Smooth muscle cell (in vitro differentiated cells): ENCODE measurements around the gene OSM. TPM values are rescaled to one million over a fixed set of nuclear protein-coding genes. Genes with fewer than 3 reads are reported as not detected.
A peak's percentile ranks its signal among the peaks of the same experiment; 100 is the strongest.

Source experiments
- DNase-seq: peaks from one replicate; lab custom pipeline; 2025; ENCODE audit not compliant: unreplicated experiment; lab: John Stamatoyannopoulos, UW
- H2AFZ ChIP-seq: fragments of 200-600 bp; sonication (generic); 2 replicates; pipeline ENCODE4 v1.6.0; 2016; ENCODE audit warnings: antibody characterized with exemption, low read depth, mild to moderate bottlenecking
- H3F3A ChIP-seq: fragments of 200-600 bp; sonication (generic); 2 replicates; pipeline ENCODE4 v1.6.0; 2017; ENCODE audit warnings: antibody characterized with exemption, low read depth
- H3K27ac ChIP-seq: fragments of 200-600 bp; sonication (generic); 2 replicates; pipeline ENCODE4 v1.5.1; 2016; ENCODE audit warnings: low read depth, mild to moderate bottlenecking
- H3K27me3 ChIP-seq: fragments of 200-600 bp; sonication (generic); 2 replicates; pipeline ENCODE4 v1.6.1; 2016; ENCODE audit warnings: low read depth, mild to moderate bottlenecking
- H3K36me3 ChIP-seq: fragments of 200-600 bp; sonication (generic); 2 replicates; pipeline ENCODE4 v1.5.1; 2016; ENCODE audit warnings: low read depth
- H3K4me1 ChIP-seq: fragments of 200-600 bp; sonication (generic); 2 replicates; pipeline ENCODE4 v1.5.1; 2016; ENCODE audit warnings: low read depth
- H3K4me2 ChIP-seq: fragments of 200-600 bp; sonication (generic); 2 replicates; pipeline ENCODE4 v1.6.0; 2016; ENCODE audit warnings: mild to moderate bottlenecking
- H3K4me3 ChIP-seq: fragments of 200-600 bp; sonication (generic); 2 replicates; pipeline ENCODE4 v1.5.1; 2016; ENCODE audit warnings: mild to moderate bottlenecking
- H3K79me2 ChIP-seq: fragments of 200-600 bp; sonication (generic); 2 replicates; pipeline ENCODE4 v1.6.0; 2016; ENCODE audit warnings: low read depth, mild to moderate bottlenecking
- H3K9ac ChIP-seq: fragments of 200-600 bp; sonication (generic); 2 replicates; pipeline ENCODE4 v1.6.0; 2016; ENCODE audit warnings: low read depth
- H3K9me3 ChIP-seq: fragments of 200-600 bp; sonication (generic); replicated peaks from 2 replicates; pipeline ENCODE4 v1.5.1; 2016; ENCODE audit warnings: low read depth
- H4K20me1 ChIP-seq: fragments of 200-600 bp; sonication (generic); 2 replicates; pipeline ENCODE4 v1.6.0; 2016; ENCODE audit warnings: low read depth
- CTCF ChIP-seq: fragments of 200-600 bp; sonication (generic); IDR thresholded peaks from 2 replicates; pipeline ENCODE4 v1.5.1; 2017; ENCODE audit warnings: borderline replicate concordance, mild to moderate bottlenecking, antibody characterized with exemption; ENCODE audit not compliant: insufficient read depth, poor library complexity, severe bottlenecking
- WGBS: methylation state at CpG from one replicate; pipeline ENCODE4 v1.1.7; 2016; ENCODE audit warnings: low lambda C conversion rate; 5-methylcytosine and 5-hydroxymethylcytosine counted together
- polyA plus RNA-seq: library from polyadenylated mRNA; unstranded; fragments of >200 nt; fragmentation: Nextera tagmentation; extraction: Ambion mirVana; gene quantifications from 2 replicates; pipeline ENCODE4 v1.2.1, GENCODE V29; 2016
- total RNA-seq: library from RNA; depleted of rRNA; stranded (reverse); fragments of >200 nt; gene quantifications from 2 replicates; pipeline ENCODE4 v1.2.3, GENCODE V29; 2014

Gene OSM
- total and polyA plus RNA-seq, 2 experiments from 2014 or later: 0.14 to 0.27 TPM

GRCh38 chr22:30244066-30244465, 22.6 kb downstream of the OSM start:
- Histone ChIP-seq H3K4me2 (peak overlapping the region; percentile 97), H3K36me3 (no peaks in the 10 kb centered on the region), H3K27ac (no peak overlapping the region), H3K9ac (no peak overlapping the region), H3K9me3 (no peaks in the 10 kb centered on the region), H3F3A (peaks cover 18% of the 10 kb centered on the region), H2AFZ (no peak overlapping the region), H3K4me1 (peaks cover 10% of the 10 kb centered on the region), H3K4me3 (no peak overlapping the region), H3K79me2 (peaks cover 42% of the 10 kb centered on the region), H3K27me3 (no peaks in the 10 kb centered on the region), H4K20me1 (no peaks in the 10 kb centered on the region)
- no peak for TF ChIP-seq CTCF
- DNase-seq: no peak
- 96% methylated on average over 10 of the region's 10 CpGs for WGBS

- Histone ChIP-seq H3K4me1 (peaks cover 12% of the 10 kb centered on the region), H3K4me3 (no peak overlapping the region), H3K9ac (no peak overlapping the region)
Observed at GRCh38 chr22:30243661-30244060, 23.0 kb downstream of the OSM start.

GRCh38 chr22:30241576-30242371, 24.9 kb downstream of the OSM start:
- no peak overlapping the region for H2AFZ ChIP-seq
- no peaks in the 10 kb centered on the region for H3K27me3 ChIP-seq
- H3K4me2 ChIP-seq: peak overlapping the region; percentile 26
- no peaks in the 10 kb centered on the region for H3K9me3 ChIP-seq
- H3K36me3 ChIP-seq: no peaks in the 10 kb centered on the region
- no peak overlapping the region for H3K9ac ChIP-seq
- TF ChIP-seq CTCF: no peak
- 76% methylated on average over 15 of the region's 15 CpGs for WGBS
- H3K79me2 ChIP-seq: peaks cover 38% of the 10 kb centered on the region
- peaks cover 15% of the 10 kb centered on the region for H3K4me1 ChIP-seq
- H4K20me1 ChIP-seq: no peaks in the 10 kb centered on the region
- peaks cover 21% of the 10 kb centered on the region for H3F3A ChIP-seq
- no peak overlapping the region for H3K4me3 ChIP-seq
- no peak for DNase-seq
- peak overlapping the region; percentile 44 for H3K27ac ChIP-seq

More at GRCh38 chr22:30243661-30244060, 23.0 kb downstream of the OSM start:
- H3K4me2 ChIP-seq: no peak overlapping the region
- 95% methylated on average over 22 of the region's 22 CpGs for WGBS
- peaks cover 42% of the 10 kb centered on the region for H3K79me2 ChIP-seq
- no peaks in the 10 kb centered on the region for H3K36me3 ChIP-seq
- H3K27ac ChIP-seq: peak overlapping the region; percentile 44
- H3F3A ChIP-seq: peaks cover 18% of the 10 kb centered on the region
- no peaks in the 10 kb centered on the region for H3K27me3 ChIP-seq
- DNase-seq: no peak
- no peaks in the 10 kb centered on the region for H4K20me1 ChIP-seq
- no peak for TF ChIP-seq CTCF
- no peak overlapping the region for H2AFZ ChIP-seq
- no peaks in the 10 kb centered on the region for H3K9me3 ChIP-seq
